ENCODE data around the gene GMPS.
"Not testable (repeated sequence)": the region's sequence is repeated elsewhere in the genome, so short reads cannot be mapped to it uniquely, and the experiment has no call there.

GMPS gene

GRCh38 chr3:155938409-155938808 is 68.0 kb downstream of the GMPS start:
- no peak for DNase-seq (ENCODE audit: low spot score in 2 of 2)
- peak overlapping the region; percentile 50 for H3K27ac Mint-ChIP-seq
- H3K27me3 Mint-ChIP-seq: no peaks in the 10 kb centered on the region
- peaks cover 24% of the 10 kb centered on the region for H3K36me3 Mint-ChIP-seq
- H3K4me1 Mint-ChIP-seq: no peaks in the 10 kb centered on the region
- ATAC-seq (ENCODE audit: low read depth): no peak
- no peak overlapping the region for H3K4me3 Mint-ChIP-seq
- H3K9me3 Mint-ChIP-seq: no peaks in the 10 kb centered on the region

GRCh38 chr3:155941354-155941753 is 70.9 kb downstream of the GMPS start:
- H3K9me3 Mint-ChIP-seq: no peaks in the 10 kb centered on the region
- no peaks in the 10 kb centered on the region for H3K4me1 Mint-ChIP-seq
- ATAC-seq (ENCODE audit: low read depth) (no peak), DNase-seq (ENCODE audit: low spot score in 2 of 2) (no peak)
- H3K4me3 Mint-ChIP-seq: no peak overlapping the region
- no peaks in the 10 kb centered on the region for H3K27me3 Mint-ChIP-seq
- H3K27ac Mint-ChIP-seq: no peak overlapping the region
- peaks cover 20% of the 10 kb centered on the region for H3K36me3 Mint-ChIP-seq

- no peak for ATAC-seq (ENCODE audit: low read depth)
- Mint-ChIP-seq H3K36me3 (peaks cover 8% of the 10 kb centered on the region), H3K4me1 (no peaks in the 10 kb centered on the region), H3K9me3 (no peaks in the 10 kb centered on the region), H3K27ac (no peak overlapping the region), H3K27me3 (no peaks in the 10 kb centered on the region), H3K4me3 (no peak overlapping the region)
- DNase-seq (ENCODE audit: low spot score in 2 of 2): no peak
Measured at GRCh38 chr3:155944081-155944480, 73.6 kb downstream of the GMPS start.

GRCh38 chr3:155946178-155946577 is 75.7 kb downstream of the GMPS start:
- Mint-ChIP-seq H3K9me3 (no peaks in the 10 kb centered on the region), H3K4me1 (no peaks in the 10 kb centered on the region), H3K36me3 (peaks cover 2% of the 10 kb centered on the region), H3K27ac (no peak overlapping the region), H3K27me3 (no peaks in the 10 kb centered on the region), H3K4me3 (no peak overlapping the region)
- DNase-seq (ENCODE audit: low spot score in 2 of 2) (no peak), ATAC-seq (ENCODE audit: low read depth) (no peak)

- Mint-ChIP-seq H3K27ac (no peak overlapping the region), H3K4me3 (no peak overlapping the region), H3K36me3 (peaks cover 2% of the 10 kb centered on the region), H3K9me3 (no peaks in the 10 kb centered on the region), H3K27me3 (no peaks in the 10 kb centered on the region), H3K4me1 (no peaks in the 10 kb centered on the region)
- ATAC-seq (ENCODE audit: low read depth) (no peak), DNase-seq (ENCODE audit: low spot score in 2 of 2) (no peak)
Measured at GRCh38 chr3:155948476-155948875, 78.0 kb downstream of the GMPS start.

GRCh38 chr3:155949453-155950217 is 79.2 kb downstream of the GMPS start:
- no peaks in the 10 kb centered on the region for H3K4me1 Mint-ChIP-seq
- H3K27ac Mint-ChIP-seq: no peak overlapping the region
- ATAC-seq (ENCODE audit: low read depth): no peak
- DNase-seq (ENCODE audit: low spot score in 2 of 2): no peak
- no peaks in the 10 kb centered on the region for H3K9me3 Mint-ChIP-seq
- no peaks in the 10 kb centered on the region for H3K27me3 Mint-ChIP-seq
- no peaks in the 10 kb centered on the region for H3K36me3 Mint-ChIP-seq
- no peak overlapping the region for H3K4me3 Mint-ChIP-seq

GRCh38 chr3:155956508-155957411 is 86.3 kb downstream of the GMPS start:
- Mint-ChIP-seq H3K27me3 (no peaks in the 10 kb centered on the region), H3K9me3 (no peaks in the 10 kb centered on the region)
- no peak for ATAC-seq (ENCODE audit: low read depth)

GRCh38 chr3:155957412-155957880 is 87.0 kb downstream of the GMPS start:
- DNase-seq (ENCODE audit: low spot score in 2 of 2): no peak
- peaks cover 1% of the 10 kb centered on the region for H3K9me3 Mint-ChIP-seq
- no peak overlapping the region for H3K27ac Mint-ChIP-seq

More at GRCh38 chr3:155956508-155957411, 86.3 kb downstream of the GMPS start:
- Mint-ChIP-seq H3K4me1 (no peaks in the 10 kb centered on the region), H3K27ac (no peak overlapping the region), H3K36me3 (no peaks in the 10 kb centered on the region), H3K4me3 (no peak overlapping the region)
- DNase-seq (ENCODE audit: low spot score in 2 of 2): no peak

GRCh38 chr3:155958676-155959075 is 88.2 kb downstream of the GMPS start:
- H3K4me1 Mint-ChIP-seq: no peaks in the 10 kb centered on the region
- peaks cover 3% of the 10 kb centered on the region for H3K9me3 Mint-ChIP-seq
- H3K4me3 Mint-ChIP-seq: no peak overlapping the region
- no peaks in the 10 kb centered on the region for H3K27me3 Mint-ChIP-seq
- H3K36me3 Mint-ChIP-seq: no peaks in the 10 kb centered on the region
- no peak overlapping the region for H3K27ac Mint-ChIP-seq
- ATAC-seq (ENCODE audit: low read depth): no peak
- DNase-seq (ENCODE audit: low spot score in 2 of 2): no peak

More at GRCh38 chr3:155957412-155957880, 87.0 kb downstream of the GMPS start:
- no peaks in the 10 kb centered on the region for H3K36me3 Mint-ChIP-seq
- no peaks in the 10 kb centered on the region for H3K27me3 Mint-ChIP-seq
- no peak for ATAC-seq (ENCODE audit: low read depth)
- no peaks in the 10 kb centered on the region for H3K4me1 Mint-ChIP-seq
- no peak overlapping the region for H3K4me3 Mint-ChIP-seq

GRCh38 chr3:155960060-155960459 is 89.6 kb downstream of the GMPS start:
- no peak overlapping the region for H3K27ac Mint-ChIP-seq
- peaks cover 3% of the 10 kb centered on the region for H3K9me3 Mint-ChIP-seq
- no peak overlapping the region for H3K4me3 Mint-ChIP-seq
- H3K36me3 Mint-ChIP-seq: no peaks in the 10 kb centered on the region
- DNase-seq (ENCODE audit: low spot score in 2 of 2): no peak
- no peaks in the 10 kb centered on the region for H3K27me3 Mint-ChIP-seq
- H3K4me1 Mint-ChIP-seq: no peaks in the 10 kb centered on the region
- ATAC-seq (ENCODE audit: low read depth): no peak

- not testable (repeated sequence) for H3K36me3 Mint-ChIP-seq; ATAC-seq (ENCODE audit: low read depth); H3K27me3 Mint-ChIP-seq; DNase-seq (ENCODE audit: low spot score in 2 of 2); H3K9me3 Mint-ChIP-seq; H3K4me3 Mint-ChIP-seq; H3K4me1 Mint-ChIP-seq; H3K27ac Mint-ChIP-seq
Measured at GRCh38 chr3:155961044-155961443, 90.6 kb downstream of the GMPS start.

- Mint-ChIP-seq H3K27ac (no peak overlapping the region), H3K4me1 (no peaks in the 10 kb centered on the region), H3K4me3 (no peak overlapping the region), H3K27me3 (no peaks in the 10 kb centered on the region), H3K36me3 (no peaks in the 10 kb centered on the region), H3K9me3 (peaks cover 5% of the 10 kb centered on the region)
- ATAC-seq (ENCODE audit: low read depth) (no peak), DNase-seq (ENCODE audit: low spot score in 2 of 2) (no peak)
Measured at GRCh38 chr3:155963570-155963969, 93.1 kb downstream of the GMPS start.

- no peaks in the 10 kb centered on the region for H3K27me3 Mint-ChIP-seq
- H3K4me1 Mint-ChIP-seq: peaks cover 3% of the 10 kb centered on the region
- H3K9me3 Mint-ChIP-seq: peaks cover 2% of the 10 kb centered on the region
- no peak for ATAC-seq (ENCODE audit: low read depth)
- H3K4me3 Mint-ChIP-seq: no peak overlapping the region
- no peaks in the 10 kb centered on the region for H3K36me3 Mint-ChIP-seq
- no peak for DNase-seq (ENCODE audit: low spot score in 2 of 2)
- no peak overlapping the region for H3K27ac Mint-ChIP-seq
Measured at GRCh38 chr3:155970398-155970797, 99.9 kb downstream of the GMPS start.

- peaks cover 3% of the 10 kb centered on the region for H3K4me1 Mint-ChIP-seq
- H3K27ac Mint-ChIP-seq: peak overlapping the region; percentile 5
- peak; percentile 26 for ATAC-seq (ENCODE audit: low read depth)
- H3K9me3 Mint-ChIP-seq: no peaks in the 10 kb centered on the region
- no peak for DNase-seq (ENCODE audit: low spot score in 2 of 2)
- no peaks in the 10 kb centered on the region for H3K27me3 Mint-ChIP-seq
- H3K4me3 Mint-ChIP-seq: peak overlapping the region; percentile 81
- no peaks in the 10 kb centered on the region for H3K36me3 Mint-ChIP-seq
Measured at GRCh38 chr3:155972885-155973584, 102.6 kb downstream of the GMPS start.
